ENCODE results near the gene OGFR. TPM values are rescaled to one million over a fixed set of nuclear protein-coding genes. Genes with fewer than 3 reads are reported as not detected.

Gene OGFR
- total RNA-seq, 1 experiment from 2014 or later, result 78.9 TPM

DNA sequence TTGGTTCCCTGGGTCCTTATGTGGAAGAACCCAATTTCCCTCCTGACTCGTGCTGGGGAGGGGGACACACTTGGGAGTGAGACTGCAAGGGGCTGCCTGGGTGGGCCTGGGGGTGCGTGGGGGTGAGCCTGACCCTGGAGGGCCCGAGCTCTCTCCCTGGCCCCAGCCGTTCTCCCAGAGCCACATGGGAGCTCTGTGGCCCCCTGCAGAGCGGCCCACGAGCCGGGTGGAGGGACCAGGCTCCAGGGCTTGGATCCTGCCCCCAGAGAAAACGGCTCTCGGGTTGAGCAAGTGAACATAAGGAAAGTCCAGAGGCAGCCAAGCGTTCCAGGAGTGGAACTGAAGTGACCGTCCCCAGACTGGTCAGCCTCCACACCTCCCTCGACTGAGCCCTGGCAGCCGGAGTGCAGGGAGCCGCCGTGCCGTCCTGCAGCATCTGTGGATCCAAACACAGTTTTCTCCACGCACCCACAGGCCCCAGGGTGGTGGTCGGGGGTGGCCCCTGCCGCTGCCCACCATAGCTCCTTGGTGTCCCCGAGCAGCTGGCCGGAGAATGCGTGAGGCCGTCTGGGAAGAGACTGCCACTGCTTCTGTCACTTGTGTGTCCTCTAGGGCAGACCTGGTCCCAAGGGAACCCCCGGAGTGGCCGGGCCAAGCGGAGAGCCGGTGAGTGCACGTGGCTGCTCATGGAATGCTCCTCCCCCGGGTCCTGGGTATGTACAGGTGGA is 22.8 kb downstream of the OGFR start:
- Histone ChIP-seq H3K27me3 (ENCODE audit: low read length) (no peaks in the 10 kb centered on the region), H3K4me2 (ENCODE audit: low read length) (no peak overlapping the region), H3K9me3 (ENCODE audit: low read length) (no peaks in the 10 kb centered on the region), H3K79me2 (ENCODE audit: low read length) (no peaks in the 10 kb centered on the region), H3K9me2 (replicated peaks; ENCODE audit: low read length) (no peaks in the 10 kb centered on the region), H2AFZ (ENCODE audit: low read length) (no peak overlapping the region), H3K27ac (ENCODE audit: low read length) (no peak overlapping the region), H3K9ac (ENCODE audit: low read length) (no peak overlapping the region), H3K4me3 (ENCODE audit: low read length) (no peak overlapping the region), H3K36me3 (ENCODE audit: low read depth, low read length) (no peaks in the 10 kb centered on the region), H4K20me1 (ENCODE audit: low read length) (no peaks in the 10 kb centered on the region), H3K4me1 (ENCODE audit: insufficient read depth, low read length) (peaks cover 15% of the 10 kb centered on the region), H3F3A (ENCODE audit: low read length, unreplicated experiment) (no peaks in the 10 kb centered on the region)
- DNase-seq (no peak), ATAC-seq (no peak)
- BruUV-seq (replicated peaks), result no TSS peak
- TF ChIP-seq EZH2 (IDR thresholded peaks at IDR 0.05; ENCODE audit: low read length, unreplicated experiment), result no peak
- TF ChIP-seq, protein P1, sequence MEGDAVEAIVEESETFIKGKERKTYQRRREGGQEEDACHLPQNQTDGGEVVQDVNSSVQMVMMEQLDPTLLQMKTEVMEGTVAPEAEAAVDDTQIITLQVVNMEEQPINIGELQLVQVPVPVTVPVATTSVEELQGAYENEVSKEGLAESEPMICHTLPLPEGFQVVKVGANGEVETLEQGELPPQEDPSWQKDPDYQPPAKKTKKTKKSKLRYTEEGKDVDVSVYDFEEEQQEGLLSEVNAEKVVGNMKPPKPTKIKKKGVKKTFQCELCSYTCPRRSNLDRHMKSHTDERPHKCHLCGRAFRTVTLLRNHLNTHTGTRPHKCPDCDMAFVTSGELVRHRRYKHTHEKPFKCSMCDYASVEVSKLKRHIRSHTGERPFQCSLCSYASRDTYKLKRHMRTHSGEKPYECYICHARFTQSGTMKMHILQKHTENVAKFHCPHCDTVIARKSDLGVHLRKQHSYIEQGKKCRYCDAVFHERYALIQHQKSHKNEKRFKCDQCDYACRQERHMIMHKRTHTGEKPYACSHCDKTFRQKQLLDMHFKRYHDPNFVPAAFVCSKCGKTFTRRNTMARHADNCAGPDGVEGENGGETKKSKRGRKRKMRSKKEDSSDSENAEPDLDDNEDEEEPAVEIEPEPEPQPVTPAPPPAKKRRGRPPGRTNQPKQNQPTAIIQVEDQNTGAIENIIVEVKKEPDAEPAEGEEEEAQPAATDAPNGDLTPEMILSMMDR (conservative IDR thresholded peaks at IDR 0.05; ENCODE audit: low read depth, low read length), result no peak
- TF ChIP-seq EZH2phosphoT487 (IDR thresholded peaks at IDR 0.05; ENCODE audit: borderline replicate concordance, low read length), result no peak
- ChIA-PET CTCF (no interaction called here), POLR2A (ENCODE audit: unreplicated experiment) (no interaction called here)
- intact Hi-C loops (cut with micrococcal nuclease), result loop anchor here (10.0 kb wide), 1 partner anchor 97 kb away; the partner anchor contains the start of gene DIDO1

DNA sequence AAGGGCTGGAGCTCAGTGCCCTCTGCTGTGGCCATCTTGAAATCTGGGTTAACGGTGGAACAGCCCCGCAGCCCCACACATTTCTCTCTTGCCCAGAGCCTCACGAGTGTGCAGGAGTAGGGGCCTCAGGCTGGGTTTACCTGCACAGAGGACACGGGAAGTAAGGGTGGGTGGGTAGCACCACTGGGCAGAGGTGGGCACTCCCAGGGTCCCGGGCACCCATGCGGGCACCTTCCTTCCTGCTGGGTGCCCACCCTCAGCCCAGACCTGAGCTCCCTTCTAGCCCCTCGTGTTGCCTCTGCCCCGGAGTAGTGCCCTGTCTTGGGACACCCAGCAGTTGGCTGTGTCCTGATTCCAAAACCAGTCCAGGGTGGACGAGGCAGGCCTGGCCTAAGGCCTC is 23.4 kb downstream of the OGFR start:
- ATAC-seq (no peak), DNase-seq (no peak)
- Histone ChIP-seq H3K4me1 (ENCODE audit: insufficient read depth, low read length) (peaks cover 21% of the 10 kb centered on the region), H3F3A (ENCODE audit: low read length, unreplicated experiment) (no peaks in the 10 kb centered on the region), H3K36me3 (ENCODE audit: low read depth, low read length) (no peaks in the 10 kb centered on the region), H3K4me3 (ENCODE audit: low read length) (no peak overlapping the region), H3K27me3 (ENCODE audit: low read length) (no peaks in the 10 kb centered on the region), H4K20me1 (ENCODE audit: low read length) (no peaks in the 10 kb centered on the region), H2AFZ (ENCODE audit: low read length) (no peak overlapping the region), H3K9me2 (replicated peaks; ENCODE audit: low read length) (no peaks in the 10 kb centered on the region), H3K9ac (ENCODE audit: low read length) (no peak overlapping the region), H3K79me2 (ENCODE audit: low read length) (no peaks in the 10 kb centered on the region), H3K27ac (ENCODE audit: low read length) (no peak overlapping the region), H3K4me2 (ENCODE audit: low read length) (no peak overlapping the region), H3K9me3 (ENCODE audit: low read length) (no peaks in the 10 kb centered on the region)
- POLR2A ChIA-PET (ENCODE audit: unreplicated experiment), result no interaction called here
- CTCF ChIA-PET, result no interaction called here
- BruUV-seq (replicated peaks), result no TSS peak
- no peak for TF ChIP-seq EZH2phosphoT487 (IDR thresholded peaks at IDR 0.05; ENCODE audit: borderline replicate concordance, low read length)
- TF ChIP-seq, protein P1 (conservative IDR thresholded peaks at IDR 0.05; ENCODE audit: low read depth, low read length), result no peak
- TF ChIP-seq EZH2 (IDR thresholded peaks at IDR 0.05; ENCODE audit: low read length, unreplicated experiment), result no peak
- intact Hi-C loops (cut with micrococcal nuclease), result loop anchor here (10.0 kb wide), 1 partner anchor 97 kb away; the partner anchor contains the start of gene DIDO1

DNA sequence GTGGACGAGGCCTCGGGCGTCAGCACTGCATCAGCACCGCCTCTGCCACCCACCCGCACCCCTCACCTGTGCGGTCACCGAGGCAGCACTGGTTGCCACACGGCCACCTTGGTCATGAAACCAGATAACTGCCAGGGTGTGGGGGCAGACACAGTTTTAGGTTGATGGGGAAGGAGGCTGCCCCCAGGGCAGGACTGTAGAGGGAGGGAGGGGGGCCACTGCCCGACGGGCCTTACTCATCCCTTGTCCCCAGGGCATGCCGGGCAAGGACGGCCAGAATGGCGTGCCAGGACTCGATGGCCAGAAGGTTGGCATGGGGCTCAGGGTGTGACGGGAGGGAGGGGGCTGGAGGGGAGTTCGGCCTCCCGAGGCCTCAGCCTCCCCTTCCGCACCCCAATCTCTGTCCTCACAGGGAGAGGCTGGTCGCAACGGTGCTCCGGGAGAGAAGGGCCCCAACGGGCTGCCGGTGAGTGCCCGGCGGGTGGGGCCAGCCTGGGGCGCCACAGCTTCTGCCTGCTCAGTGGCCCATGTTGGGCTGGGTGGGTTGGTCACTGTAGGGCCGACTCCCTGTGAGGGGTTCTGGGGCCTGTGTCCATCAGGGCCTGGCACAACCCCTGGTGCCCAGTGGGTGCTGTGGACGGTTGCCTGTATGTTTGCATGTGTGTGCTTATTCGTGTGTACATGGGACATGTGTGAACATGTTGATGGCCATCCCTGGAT is 24.0 kb downstream of the OGFR start:
- Histone ChIP-seq H3K79me2 (ENCODE audit: low read length) (no peaks in the 10 kb centered on the region), H3K4me1 (ENCODE audit: insufficient read depth, low read length) (peaks cover 23% of the 10 kb centered on the region), H2AFZ (ENCODE audit: low read length) (no peak overlapping the region), H3F3A (ENCODE audit: low read length, unreplicated experiment) (no peaks in the 10 kb centered on the region), H3K9me3 (ENCODE audit: low read length) (no peaks in the 10 kb centered on the region), H3K9ac (ENCODE audit: low read length) (no peak overlapping the region), H3K27ac (ENCODE audit: low read length) (no peak overlapping the region), H3K4me2 (ENCODE audit: low read length) (no peak overlapping the region), H3K36me3 (ENCODE audit: low read depth, low read length) (no peaks in the 10 kb centered on the region), H3K27me3 (ENCODE audit: low read length) (no peaks in the 10 kb centered on the region), H3K4me3 (ENCODE audit: low read length) (no peak overlapping the region), H3K9me2 (replicated peaks; ENCODE audit: low read length) (no peaks in the 10 kb centered on the region), H4K20me1 (ENCODE audit: low read length) (no peaks in the 10 kb centered on the region)
- BruUV-seq (replicated peaks), result no TSS peak
- POLR2A ChIA-PET (ENCODE audit: unreplicated experiment), result no interaction called here
- TF ChIP-seq EZH2phosphoT487 (IDR thresholded peaks at IDR 0.05; ENCODE audit: borderline replicate concordance, low read length), result no peak
- intact Hi-C loops (cut with micrococcal nuclease), result loop anchor here (10.0 kb wide), 1 partner anchor 96 kb away; the partner anchor contains the start of gene DIDO1
- ATAC-seq (no peak), DNase-seq (no peak)
- CTCF ChIA-PET, result no interaction called here

Data from PC-3 (cell line).